Activated CD4-positive, alpha-beta T cell treated with anti-CD3 and anti-CD28 coated beads, Interleukin-2, Interleukin-6, amounts not matched to agents 100 ng/mL and 50 ng/mL, durations not matched to agents 16 hours and 8 hours (primary cell): ENCODE results near the gene MED14.
"Not testable (repeated sequence)": the region's sequence is repeated elsewhere in the genome, so short reads cannot be mapped to it uniquely, and the experiment has no call there.

Experiments used
- DNase-seq: peaks from one replicate; pipeline ENCODE4 v3.0.0-alpha.2; 2020

Gene MED14

GRCh38 chrX:40735325-40736169 lies at the start of gene MED14:
TSS of gene MED14 (minus strand) at chrX:40735542. CDS start at chrX:40735412, 130 bp downstream.
- peak; percentile 94 for DNase-seq

GRCh38 chrX:40784516-40785151 lies 49.3 kb upstream of the MED14 start:
- no peak for DNase-seq

GRCh38 chrX:40782644-40783259 lies 47.4 kb upstream of the MED14 start:
- DNase-seq, result not testable (repeated sequence)

GRCh38 chrX:40780951-40781350 lies 45.6 kb upstream of the MED14 start:
- DNase-seq, result no peak

- DNase-seq, result no peak
Measured at GRCh38 chrX:40780082-40780481, 44.7 kb upstream of the MED14 start.

- DNase-seq, result no peak
Measured at GRCh38 chrX:40778861-40779575, 43.7 kb upstream of the MED14 start.

GRCh38 chrX:40773809-40774208 lies 38.5 kb upstream of the MED14 start:
- DNase-seq, result no peak

- DNase-seq, result no peak
Measured at GRCh38 chrX:40773188-40773587, 37.8 kb upstream of the MED14 start.

- no peak for DNase-seq
Measured at GRCh38 chrX:40772290-40772689, 36.9 kb upstream of the MED14 start.

GRCh38 chrX:40761762-40762161 lies 26.4 kb upstream of the MED14 start:
- DNase-seq, result no peak

- no peak for DNase-seq
Measured at GRCh38 chrX:40759374-40759773, 24.0 kb upstream of the MED14 start.

- DNase-seq, result no peak
Measured at GRCh38 chrX:40757058-40757457, 21.7 kb upstream of the MED14 start.

GRCh38 chrX:40755291-40756249 lies 20.2 kb upstream of the MED14 start:
- no peak for DNase-seq

GRCh38 chrX:40749681-40750494 lies 14.5 kb upstream of the MED14 start:
- DNase-seq, result no peak

GRCh38 chrX:40748977-40749376 lies 13.6 kb upstream of the MED14 start:
- DNase-seq, result no peak

GRCh38 chrX:40746521-40746920 lies 11.2 kb upstream of the MED14 start:
- DNase-seq, result no peak

GRCh38 chrX:40736170-40736505 lies 796 bp upstream of the MED14 start:
- DNase-seq, result no peak

- DNase-seq, result peak; percentile 36
Measured at GRCh38 chrX:40734971-40735324, 394 bp downstream of the MED14 start.

GRCh38 chrX:40733706-40734105 lies 1.6 kb downstream of the MED14 start:
- DNase-seq, result no peak

- not testable (repeated sequence) for DNase-seq
Measured at GRCh38 chrX:40732499-40732898, 2.8 kb downstream of the MED14 start.
